Neural cell (in vitro differentiated cells): ENCODE measurements around the gene OAS1. TPM values are rescaled to one million over a fixed set of nuclear protein-coding genes. Genes with fewer than 3 reads are reported as not detected.
"Not testable (repeated sequence)": the region's sequence is repeated elsewhere in the genome, so short reads cannot be mapped to it uniquely, and the experiment has no call there.

Experiments used
- H2AFZ ChIP-seq: fragments of 200-600, 300-800 bp; sonication (generic), shearing (Covaris generic); 2 replicates; pipeline ENCODE4 v1.6.0; 2014; ENCODE audit warnings: low read depth, mild to moderate bottlenecking, antibody characterized with exemption, low read length, moderate library complexity
- H3F3A ChIP-seq: fragments of 200-600 bp; shearing (Covaris generic); 2 replicates; pipeline ENCODE4 v1.6.1; 2016; ENCODE audit warnings: mild to moderate bottlenecking, moderate library complexity, mixed read lengths, antibody characterized with exemption, low read length; ENCODE audit not compliant: insufficient read depth, poor library complexity, severe bottlenecking
- H3K27ac ChIP-seq: fragments of 200-600, 300-800 bp; sonication (generic), shearing (Covaris generic); 2 replicates; pipeline ENCODE4 v1.5.1; 2014; ENCODE audit warnings: mild to moderate bottlenecking, low read length, moderate library complexity
- H3K27me3 ChIP-seq: fragments of 300-800, 200-600 bp; sonication (generic), shearing (Covaris generic); 2 replicates; pipeline ENCODE4 v1.6.0; 2014; ENCODE audit warnings: mild to moderate bottlenecking, low read depth, low read length, moderate library complexity; ENCODE audit not compliant: insufficient read depth
- H3K36me3 ChIP-seq: fragments of 300-800, 200-600 bp; sonication (generic), shearing (Covaris generic); 2 replicates; pipeline ENCODE4 v1.5.1; 2014; ENCODE audit warnings: mild to moderate bottlenecking, antibody characterized with exemption, low read length, moderate library complexity; ENCODE audit not compliant: insufficient read depth
- H3K4me2 ChIP-seq: fragments of 300-800, 200-600 bp; sonication (generic), shearing (Covaris generic); 2 replicates; pipeline ENCODE4 v1.6.0; 2014; ENCODE audit warnings: mild to moderate bottlenecking, low read length
- H3K4me3 ChIP-seq: fragments of 300-800, 200-600 bp; sonication (generic), shearing (Covaris generic); 2 replicates; pipeline ENCODE4 v1.5.1; 2014; ENCODE audit warnings: mild to moderate bottlenecking, low read length, moderate library complexity
- H3K79me2 ChIP-seq: fragments of 200-600 bp; shearing (Covaris generic); replicated peaks from 2 replicates; pipeline ENCODE4 v1.6.0; 2014; ENCODE audit warnings: mild to moderate bottlenecking, low read length, moderate library complexity; ENCODE audit not compliant: insufficient read depth
- H3K9ac ChIP-seq: fragments of 300-800, 200-600 bp; sonication (generic), shearing (Covaris generic); 2 replicates; pipeline ENCODE4 v1.6.1; 2016; ENCODE audit warnings: mild to moderate bottlenecking, low read length, mixed read lengths
- H3K9me2 ChIP-seq: fragments of 200-600 bp; shearing (Covaris generic); 2 replicates; pipeline ENCODE4 v1.6.1; 2016; ENCODE audit warnings: mild to moderate bottlenecking, low read length, mixed read lengths; ENCODE audit not compliant: insufficient read depth
- H3K9me3 ChIP-seq: fragments of 200-600, 300-800 bp; sonication (generic), shearing (Covaris generic); 2 replicates; pipeline ENCODE4 v1.6.1; 2016; ENCODE audit warnings: mild to moderate bottlenecking, mixed run types, low read length, moderate library complexity, mixed read lengths
- H4K20me1 ChIP-seq: fragments of 200-600 bp; shearing (Covaris generic); 2 replicates; pipeline ENCODE4 v1.6.1; 2016; ENCODE audit warnings: mild to moderate bottlenecking, mixed run types; ENCODE audit not compliant: insufficient read depth
- EP300 ChIP-seq: fragments of 450-650 bp; conservative IDR thresholded peaks from 2 replicates; pipeline ENCODE4 v1.6.1; 2014; ENCODE audit warnings: antibody characterized with exemption, mild to moderate bottlenecking, moderate library complexity; ENCODE audit not compliant: poor library complexity, severe bottlenecking
- EZH2 ChIP-seq: fragments of 200-600, 300-800 bp; shearing (Covaris generic), sonication (generic); IDR thresholded peaks from 2 replicates; pipeline ENCODE4 v1.6.1; 2014; ENCODE audit warnings: antibody characterized with exemption, low read length, borderline replicate concordance, mild to moderate bottlenecking; ENCODE audit not compliant: insufficient read depth, poor library complexity, severe bottlenecking
- MXI1 ChIP-seq: fragments of 450-650 bp; conservative IDR thresholded peaks from 2 replicates; pipeline ENCODE4 v1.6.1; 2014; ENCODE audit warnings: antibody characterized with exemption, mild to moderate bottlenecking; ENCODE audit not compliant: poor library complexity, severe bottlenecking
- POLR2AphosphoS5 ChIP-seq: IDR thresholded peaks from 2 replicates; pipeline ENCODE4 v1.6.1; 2012
- RAD21 ChIP-seq: fragments of 450-650 bp; conservative IDR thresholded peaks from 2 replicates; pipeline ENCODE4 v1.6.1; 2014; ENCODE audit warnings: antibody characterized with exemption, mild to moderate bottlenecking, moderate library complexity
- SMC3 ChIP-seq: fragments of 450-650 bp; conservative IDR thresholded peaks from 2 replicates; pipeline ENCODE4 v1.6.1; 2014; ENCODE audit warnings: antibody characterized with exemption, mild to moderate bottlenecking, moderate library complexity; ENCODE audit not compliant: poor library complexity
- TAF1 ChIP-seq: IDR thresholded peaks from 2 replicates; pipeline ENCODE4 v1.6.1; 2012; ENCODE audit warnings: low read depth
- polyA plus RNA-seq: library from polyadenylated mRNA; depleted of rRNA; stranded (reverse); fragments of >200 nt; gene quantifications from 2 replicates; pipeline ENCODE4 v1.2.3, GENCODE V29; 2014
- TF ChIP-seq, protein P1 (sequence below): IDR thresholded peaks from 2 replicates; pipeline ENCODE4 v1.6.1; 2012; ENCODE audit warnings: borderline replicate concordance
- TF ChIP-seq, protein P2 (sequence below): fragments of 450-650 bp; IDR thresholded peaks from 2 replicates; pipeline ENCODE4 v1.5.1; 2014; ENCODE audit warnings: antibody characterized with exemption, mild to moderate bottlenecking, moderate library complexity; ENCODE audit not compliant: poor library complexity, severe bottlenecking

Gene OAS1
- polyA plus RNA-seq, 1 donor from 2014 or later, result not detected

DNA sequence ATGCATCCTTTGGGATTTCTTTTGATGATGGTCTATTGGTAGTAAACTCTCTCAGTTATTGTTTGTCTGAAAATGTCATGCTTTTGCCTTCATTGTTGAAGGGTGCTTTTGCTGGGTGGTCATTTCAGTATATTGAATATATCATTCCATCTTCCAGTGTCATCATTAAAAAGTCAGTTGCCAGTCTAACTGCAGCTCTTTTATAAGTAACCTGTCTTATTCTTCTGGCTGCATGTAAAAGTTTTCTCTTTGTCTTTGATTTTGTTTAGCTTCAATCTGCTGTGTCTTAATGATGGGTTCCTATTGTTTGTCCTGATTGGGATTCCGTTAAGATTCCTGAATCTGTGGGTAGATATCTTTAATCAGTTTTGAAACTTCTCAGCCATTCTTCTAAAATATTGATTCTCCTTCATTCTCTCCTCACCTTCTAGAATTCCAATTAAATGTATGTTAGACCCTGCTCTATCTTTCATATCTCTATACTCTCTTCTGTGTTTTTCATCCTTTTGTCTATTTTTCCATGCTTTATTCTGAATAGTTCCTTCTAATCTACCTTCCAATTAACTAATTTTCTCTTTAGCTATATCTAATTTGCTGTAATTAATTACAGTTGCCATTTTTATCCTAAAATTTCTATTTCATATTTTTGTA, 6.4 kb downstream of the OAS1 start:
- H3K36me3 ChIP-seq, result no peaks in the 10 kb centered on the region
- no peak for TF ChIP-seq EP300
- no peak for TF ChIP-seq EZH2
- TF ChIP-seq POLR2AphosphoS5, result no peak
- no peaks in the 10 kb centered on the region for H3K27me3 ChIP-seq
- H2AFZ ChIP-seq, result no peak overlapping the region
- no peak overlapping the region for H3K27ac ChIP-seq
- H3K9ac ChIP-seq, result no peak overlapping the region
- no peaks in the 10 kb centered on the region for H4K20me1 ChIP-seq
- H3K4me2 ChIP-seq, result no peak overlapping the region
- no peaks in the 10 kb centered on the region for H3K9me3 ChIP-seq
- H3K9me2 ChIP-seq, result no peaks in the 10 kb centered on the region
- no peaks in the 10 kb centered on the region for H3K79me2 ChIP-seq
- H3K4me3 ChIP-seq, result no peak overlapping the region
- no peaks in the 10 kb centered on the region for H3F3A ChIP-seq

DNA sequence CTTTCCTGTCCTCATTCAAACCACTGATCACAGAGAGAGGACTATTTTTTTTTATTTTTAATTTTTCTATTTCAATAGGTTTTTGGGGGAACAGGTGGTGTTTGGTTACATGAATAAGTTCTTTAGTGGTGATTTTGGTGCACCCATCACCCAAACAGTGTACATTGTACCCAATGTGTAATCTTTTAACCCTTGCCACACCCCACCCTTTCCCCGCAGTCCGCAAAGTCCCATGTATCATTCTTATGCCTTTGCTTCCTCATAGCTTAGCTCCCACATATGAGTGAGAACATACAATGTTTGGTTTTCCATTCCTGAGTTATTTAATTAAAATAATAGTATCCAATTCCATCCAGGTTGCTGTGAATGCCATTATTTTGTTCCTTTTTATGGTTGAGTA, 7.1 kb downstream of the OAS1 start:
- not testable (repeated sequence) for H3K27ac ChIP-seq, H3K4me3 ChIP-seq, H3F3A ChIP-seq, H3K27me3 ChIP-seq, H3K9ac ChIP-seq, H2AFZ ChIP-seq, H4K20me1 ChIP-seq, H3K4me2 ChIP-seq, H3K36me3 ChIP-seq, H3K9me2 ChIP-seq, H3K9me3 ChIP-seq, H3K79me2 ChIP-seq

DNA sequence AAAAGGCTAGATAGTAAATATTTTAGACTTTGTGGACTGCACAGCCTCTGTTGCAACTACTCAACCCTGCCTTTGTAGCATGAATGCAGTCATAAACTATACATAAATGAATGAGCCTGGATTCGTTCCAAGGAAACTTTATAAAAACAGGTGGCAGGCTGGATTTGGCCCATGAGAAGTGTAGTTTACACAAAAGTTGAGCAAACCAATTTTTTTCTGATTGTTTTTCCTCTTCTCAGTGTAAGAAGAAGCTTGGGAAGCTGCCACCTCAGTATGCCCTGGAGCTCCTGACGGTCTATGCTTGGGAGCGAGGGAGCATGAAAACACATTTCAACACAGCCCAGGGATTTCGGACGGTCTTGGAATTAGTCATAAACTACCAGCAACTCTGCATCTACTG, 9.5 kb downstream of the OAS1 start:
- no peaks in the 10 kb centered on the region for H3K79me2 ChIP-seq
- H3K9ac ChIP-seq, result no peak overlapping the region
- no peak overlapping the region for H3K27ac ChIP-seq
- no peaks in the 10 kb centered on the region for H3F3A ChIP-seq
- H3K9me2 ChIP-seq, result no peaks in the 10 kb centered on the region
- H2AFZ ChIP-seq, result no peak overlapping the region
- no peak for TF ChIP-seq RAD21
- H3K9me3 ChIP-seq, result no peaks in the 10 kb centered on the region
- no peak overlapping the region for H3K4me2 ChIP-seq
- no peak overlapping the region for H3K4me3 ChIP-seq
- H4K20me1 ChIP-seq, result no peaks in the 10 kb centered on the region
- H3K27me3 ChIP-seq, result no peaks in the 10 kb centered on the region
- H3K36me3 ChIP-seq, result no peaks in the 10 kb centered on the region

DNA sequence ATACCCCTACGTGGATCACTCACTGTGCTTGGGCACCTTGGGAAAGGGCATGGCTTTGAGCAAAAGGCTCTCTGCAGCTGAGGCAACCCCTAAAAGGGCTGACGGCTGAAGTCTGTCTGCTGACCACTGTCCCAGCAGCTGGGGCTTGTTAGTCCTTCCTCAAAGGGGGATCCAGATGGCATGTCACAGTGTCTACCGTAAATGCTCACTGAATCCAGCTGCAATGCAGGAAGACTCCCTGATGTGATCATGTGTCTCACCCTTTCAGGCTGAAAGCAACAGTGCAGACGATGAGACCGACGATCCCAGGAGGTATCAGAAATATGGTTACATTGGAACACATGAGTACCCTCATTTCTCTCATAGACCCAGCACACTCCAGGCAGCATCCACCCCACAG, 12.4 kb downstream of the OAS1 start:
- no peak overlapping the region for H3K27ac ChIP-seq
- no peaks in the 10 kb centered on the region for H3K9me2 ChIP-seq
- no peak for TF ChIP-seq MXI1
- no peak for TF ChIP-seq TAF1
- no peak for TF ChIP-seq EZH2
- no peak for TF ChIP-seq EP300
- TF ChIP-seq, protein P1, sequence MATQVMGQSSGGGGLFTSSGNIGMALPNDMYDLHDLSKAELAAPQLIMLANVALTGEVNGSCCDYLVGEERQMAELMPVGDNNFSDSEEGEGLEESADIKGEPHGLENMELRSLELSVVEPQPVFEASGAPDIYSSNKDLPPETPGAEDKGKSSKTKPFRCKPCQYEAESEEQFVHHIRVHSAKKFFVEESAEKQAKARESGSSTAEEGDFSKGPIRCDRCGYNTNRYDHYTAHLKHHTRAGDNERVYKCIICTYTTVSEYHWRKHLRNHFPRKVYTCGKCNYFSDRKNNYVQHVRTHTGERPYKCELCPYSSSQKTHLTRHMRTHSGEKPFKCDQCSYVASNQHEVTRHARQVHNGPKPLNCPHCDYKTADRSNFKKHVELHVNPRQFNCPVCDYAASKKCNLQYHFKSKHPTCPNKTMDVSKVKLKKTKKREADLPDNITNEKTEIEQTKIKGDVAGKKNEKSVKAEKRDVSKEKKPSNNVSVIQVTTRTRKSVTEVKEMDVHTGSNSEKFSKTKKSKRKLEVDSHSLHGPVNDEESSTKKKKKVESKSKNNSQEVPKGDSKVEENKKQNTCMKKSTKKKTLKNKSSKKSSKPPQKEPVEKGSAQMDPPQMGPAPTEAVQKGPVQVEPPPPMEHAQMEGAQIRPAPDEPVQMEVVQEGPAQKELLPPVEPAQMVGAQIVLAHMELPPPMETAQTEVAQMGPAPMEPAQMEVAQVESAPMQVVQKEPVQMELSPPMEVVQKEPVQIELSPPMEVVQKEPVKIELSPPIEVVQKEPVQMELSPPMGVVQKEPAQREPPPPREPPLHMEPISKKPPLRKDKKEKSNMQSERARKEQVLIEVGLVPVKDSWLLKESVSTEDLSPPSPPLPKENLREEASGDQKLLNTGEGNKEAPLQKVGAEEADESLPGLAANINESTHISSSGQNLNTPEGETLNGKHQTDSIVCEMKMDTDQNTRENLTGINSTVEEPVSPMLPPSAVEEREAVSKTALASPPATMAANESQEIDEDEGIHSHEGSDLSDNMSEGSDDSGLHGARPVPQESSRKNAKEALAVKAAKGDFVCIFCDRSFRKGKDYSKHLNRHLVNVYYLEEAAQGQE, result no peak
- TF ChIP-seq RAD21, result no peak
- TF ChIP-seq SMC3, result no peak
- TF ChIP-seq, protein P2, sequence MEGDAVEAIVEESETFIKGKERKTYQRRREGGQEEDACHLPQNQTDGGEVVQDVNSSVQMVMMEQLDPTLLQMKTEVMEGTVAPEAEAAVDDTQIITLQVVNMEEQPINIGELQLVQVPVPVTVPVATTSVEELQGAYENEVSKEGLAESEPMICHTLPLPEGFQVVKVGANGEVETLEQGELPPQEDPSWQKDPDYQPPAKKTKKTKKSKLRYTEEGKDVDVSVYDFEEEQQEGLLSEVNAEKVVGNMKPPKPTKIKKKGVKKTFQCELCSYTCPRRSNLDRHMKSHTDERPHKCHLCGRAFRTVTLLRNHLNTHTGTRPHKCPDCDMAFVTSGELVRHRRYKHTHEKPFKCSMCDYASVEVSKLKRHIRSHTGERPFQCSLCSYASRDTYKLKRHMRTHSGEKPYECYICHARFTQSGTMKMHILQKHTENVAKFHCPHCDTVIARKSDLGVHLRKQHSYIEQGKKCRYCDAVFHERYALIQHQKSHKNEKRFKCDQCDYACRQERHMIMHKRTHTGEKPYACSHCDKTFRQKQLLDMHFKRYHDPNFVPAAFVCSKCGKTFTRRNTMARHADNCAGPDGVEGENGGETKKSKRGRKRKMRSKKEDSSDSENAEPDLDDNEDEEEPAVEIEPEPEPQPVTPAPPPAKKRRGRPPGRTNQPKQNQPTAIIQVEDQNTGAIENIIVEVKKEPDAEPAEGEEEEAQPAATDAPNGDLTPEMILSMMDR, result no peak
- TF ChIP-seq POLR2AphosphoS5, result no peak
- H3K4me3 ChIP-seq, result no peak overlapping the region
- H3K9me3 ChIP-seq, result no peaks in the 10 kb centered on the region
- H4K20me1 ChIP-seq, result no peaks in the 10 kb centered on the region
- H3F3A ChIP-seq, result no peaks in the 10 kb centered on the region
- H3K4me2 ChIP-seq, result no peak overlapping the region
- H3K27me3 ChIP-seq, result no peaks in the 10 kb centered on the region
- H3K79me2 ChIP-seq, result no peaks in the 10 kb centered on the region
- H3K9ac ChIP-seq, result no peak overlapping the region
- H3K36me3 ChIP-seq, result no peaks in the 10 kb centered on the region
- H2AFZ ChIP-seq, result no peak overlapping the region
